Testis (tissue), 3 donors: ENCODE measurements around the gene PGRMC1. TPM values are rescaled to one million over a fixed set of nuclear protein-coding genes. Genes with fewer than 3 reads are reported as not detected.
"Not testable (repeated sequence)": the region's sequence is repeated elsewhere in the genome, so short reads cannot be mapped to it uniquely, and the experiment has no call there.

Experiments used
- DNase-seq: peaks from one replicate; pipeline ENCODE4 v3.0.0-alpha.2; 2019
- H3K27ac ChIP-seq, 2 donors: fragments of 200-600 bp; sonication (generic); one replicate each; pipeline ENCODE4 v1.5.1; 2019
- H3K27me3 ChIP-seq: fragments of 200-600 bp; sonication (generic); one replicate; pipeline ENCODE4 v1.5.1; 2019
- H3K36me3 ChIP-seq: fragments of 200-600 bp; sonication (generic); one replicate; pipeline ENCODE4 v1.5.1; 2017; ENCODE audit warnings: low read depth; ENCODE audit errors: missing control alignments
- H3K4me1 ChIP-seq: fragments of 200-600 bp; sonication (generic); one replicate; pipeline ENCODE4 v1.5.1; 2019
- H3K4me3 ChIP-seq, 2 donors: fragments of 200-600 bp; sonication (generic); one replicate each; pipeline ENCODE4 v1.5.1; 2017 to 2019
- H3K9me3 ChIP-seq: fragments of 200-600 bp; sonication (generic); one replicate; pipeline ENCODE4 v1.5.1; 2017
- CTCF ChIP-seq, 3 experiments: fragments of 450-650 bp in 2 of 3; fragments of 200-600 bp in 1 of 3; sonication (generic) in 1 of 3; IDR thresholded peaks; one replicate each; pipeline ENCODE4 v1.5.1; 2016 to 2019; ENCODE audit warnings: antibody characterized with exemption in 3 of 3, mild to moderate bottlenecking in 2 of 3, moderate library complexity in 1 of 3
- POLR2A ChIP-seq: fragments of 450-650 bp; IDR thresholded peaks from one replicate; pipeline ENCODE4 v1.6.1; 2017; ENCODE audit warnings: antibody characterized with exemption, mild to moderate bottlenecking, moderate library complexity
- WGBS, 2 donors: methylation state at CpG; one replicate each; pipeline ENCODE4 v1.1.5; 2018; 5-methylcytosine and 5-hydroxymethylcytosine counted together
- intact Hi-C: fragments of 100-400 bp; cut with DNase I; formaldehyde crosslinking; loops from one replicate; pipeline ENCODE4 v1.15.1; 2023; ENCODE audit warnings: low total_unique reads
- polyA plus RNA-seq: library from polyadenylated mRNA; stranded (reverse); fragments of 350-450 nt; fragmentation: Illumina TruSeq; extraction: RNeasy Lipid Tissue Mini Kit (QIAGEN cat#74804); gene quantifications from one replicate; pipeline ENCODE4 v1.2.3, GENCODE V29; 2014; ENCODE audit warnings: low read depth, low replicate concordance; ENCODE audit not compliant: insufficient read depth
- total RNA-seq, 2 donors: library from RNA; depleted of rRNA; stranded (reverse); fragments of >200 nt; gene quantifications; one replicate each; pipeline ENCODE4 v1.2.3, GENCODE V29; 2016

Gene PGRMC1
- total and polyA plus RNA-seq, 3 donors from 2014 or later: 53.5 to 99.9 (median 74.8) TPM

DNA sequence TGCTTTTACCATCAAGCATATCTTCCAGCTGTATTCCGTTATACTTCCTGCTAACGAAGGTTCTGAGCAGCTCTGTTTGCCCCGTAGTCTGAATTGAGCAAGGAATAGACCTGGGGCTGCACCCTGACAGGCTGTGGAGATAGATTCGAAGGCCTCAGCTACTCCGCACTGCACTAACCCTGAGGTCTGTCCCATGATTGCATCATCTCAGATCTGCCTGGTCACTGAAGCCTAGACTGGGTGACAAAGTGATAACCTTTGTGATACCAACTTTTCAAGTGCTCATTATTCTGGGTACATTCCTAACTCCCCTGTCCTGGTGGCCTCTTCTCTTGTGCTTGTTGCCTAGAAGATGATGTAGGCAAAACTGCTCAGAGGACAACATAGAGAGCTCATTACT lies 29.9 kb upstream of the PGRMC1 start:
- Histone ChIP-seq H3K27ac (no peak overlapping the region), H3K27me3 (no peaks in the 10 kb centered on the region), H3K4me1 (no peaks in the 10 kb centered on the region), H3K36me3 (no peaks in the 10 kb centered on the region), H3K9me3 (no peaks in the 10 kb centered on the region), H3K4me3 (no peak overlapping the region)
- intact Hi-C loops: no loop called here
- TF ChIP-seq CTCF (IDR thresholded peaks at IDR 0.05) (no peak), POLR2A (no peak)
- 85 to 97% methylated on average over 5 of the region's 5 CpGs for WGBS, 2 donors
- DNase-seq: no peak

GRCh38 chrX:119207483-119207882 lies 28.6 kb upstream of the PGRMC1 start:
- DNase-seq, intact Hi-C loops, H3K36me3 ChIP-seq, H3K27ac ChIP-seq, H3K4me1 ChIP-seq, H3K4me3 ChIP-seq, H3K9me3 ChIP-seq, H3K27me3 ChIP-seq: not testable (repeated sequence)
- WGBS, 2 donors: 70 to 74% methylated on average over 3 to 8 of the region's 10 CpGs

DNA sequence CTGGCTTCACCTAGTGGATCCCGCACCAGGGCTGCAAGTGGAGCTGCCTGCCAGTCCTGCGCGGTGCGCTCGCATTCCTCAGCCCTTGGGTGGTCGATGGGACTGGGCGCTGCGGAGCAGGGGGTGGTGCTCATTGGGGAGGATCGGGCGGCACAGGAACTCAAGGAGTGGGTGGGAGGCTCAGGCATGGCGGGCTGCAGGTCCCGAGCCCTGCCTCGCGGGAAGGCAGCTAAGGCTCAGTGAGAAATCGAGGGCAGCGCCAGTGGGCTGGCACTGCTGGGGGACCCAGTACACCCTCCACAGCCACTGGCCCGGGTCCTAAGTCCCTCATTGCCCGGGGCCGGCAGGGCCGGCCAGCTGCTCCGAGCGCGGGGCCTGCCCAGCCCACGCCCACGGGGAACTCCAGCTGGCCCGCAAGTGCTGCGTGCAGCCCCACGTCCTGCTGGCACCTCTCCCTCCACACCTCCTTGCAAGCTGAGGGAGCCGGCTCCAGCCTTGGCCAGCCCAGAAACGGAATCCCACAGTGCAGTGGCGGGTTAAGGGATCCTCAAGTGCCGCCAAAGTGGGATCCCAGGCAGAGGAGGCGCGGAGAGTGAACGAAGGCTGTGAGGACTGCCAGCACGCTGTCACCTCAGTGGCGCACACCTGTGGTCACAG lies 27.6 kb upstream of the PGRMC1 start:
- no peaks in the 10 kb centered on the region for H3K36me3 ChIP-seq
- no peak for DNase-seq
- H3K4me1 ChIP-seq: no peaks in the 10 kb centered on the region
- H3K9me3 ChIP-seq: no peaks in the 10 kb centered on the region
- H3K27ac ChIP-seq: no peak overlapping the region
- intact Hi-C loops: no loop called here
- no peaks in the 10 kb centered on the region for H3K27me3 ChIP-seq
- H3K4me3 ChIP-seq: no peak overlapping the region
- TF ChIP-seq POLR2A (no peak), CTCF (IDR thresholded peaks at IDR 0.05) (no peak)
- 95 to 100% methylated on average over 2 to 33 of the region's 37 CpGs for WGBS, 2 donors

GRCh38 chrX:119210931-119211648 lies 25.0 kb upstream of the PGRMC1 start:
- H3K27ac ChIP-seq, H3K27me3 ChIP-seq, H3K4me1 ChIP-seq, H3K4me3 ChIP-seq, H3K9me3 ChIP-seq, H3K36me3 ChIP-seq, intact Hi-C loops, DNase-seq: not testable (repeated sequence)
- WGBS, 2 donors: 40 to 79% methylated on average over 1 to 25 of the region's 30 CpGs

GRCh38 chrX:119211649-119212014 lies 24.5 kb upstream of the PGRMC1 start:
- Histone ChIP-seq H3K27ac (no peak overlapping the region), H3K4me1 (no peaks in the 10 kb centered on the region), H3K27me3 (no peaks in the 10 kb centered on the region), H3K36me3 (no peaks in the 10 kb centered on the region), H3K4me3 (no peak overlapping the region), H3K9me3 (no peaks in the 10 kb centered on the region)
- intact Hi-C loops: no loop called here
- DNase-seq: no peak
- no peak for TF ChIP-seq POLR2A
- no peak for TF ChIP-seq CTCF (IDR thresholded peaks at IDR 0.05)
- WGBS, 2 donors: 87% methylated on average over 1 of the region's 1 CpG; no CpG with 5 or more reads in 1 of the 2 donors

DNA sequence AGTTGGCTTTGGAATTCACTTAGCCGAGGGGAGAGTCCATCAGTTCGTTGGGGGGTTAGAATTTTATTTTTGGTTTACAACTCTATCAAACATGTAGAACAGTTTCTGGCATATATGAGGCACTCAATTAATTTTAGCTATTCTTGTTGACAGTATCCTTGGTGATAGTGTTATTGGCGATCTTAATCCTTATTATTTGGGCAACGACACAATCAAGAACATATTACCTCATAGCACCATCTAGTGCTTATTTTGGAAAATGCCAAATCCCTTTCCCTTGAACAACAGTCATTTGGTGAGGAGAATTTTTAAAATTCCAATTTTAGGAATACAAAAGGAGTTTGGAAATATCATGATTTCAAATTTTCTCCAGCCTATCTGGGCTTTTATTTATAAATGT lies 17.9 kb upstream of the PGRMC1 start:
- peak in 1 of 3 experiments; percentile 22 for TF ChIP-seq CTCF (IDR thresholded peaks at IDR 0.05)
- no peak for TF ChIP-seq POLR2A
- no peak for DNase-seq
- no peaks in the 10 kb centered on the region for H3K36me3 ChIP-seq
- H3K4me1 ChIP-seq: no peaks in the 10 kb centered on the region
- H3K9me3 ChIP-seq: no peaks in the 10 kb centered on the region
- no peak overlapping the region for H3K27ac ChIP-seq
- intact Hi-C loops: no loop called here
- no peaks in the 10 kb centered on the region for H3K27me3 ChIP-seq
- WGBS, 2 donors: 49 to 52% methylated on average over 4 of the region's 4 CpGs
- H3K4me3 ChIP-seq: no peak overlapping the region
